Measurements from ENCODE around the gene DPP6.

DNA sequence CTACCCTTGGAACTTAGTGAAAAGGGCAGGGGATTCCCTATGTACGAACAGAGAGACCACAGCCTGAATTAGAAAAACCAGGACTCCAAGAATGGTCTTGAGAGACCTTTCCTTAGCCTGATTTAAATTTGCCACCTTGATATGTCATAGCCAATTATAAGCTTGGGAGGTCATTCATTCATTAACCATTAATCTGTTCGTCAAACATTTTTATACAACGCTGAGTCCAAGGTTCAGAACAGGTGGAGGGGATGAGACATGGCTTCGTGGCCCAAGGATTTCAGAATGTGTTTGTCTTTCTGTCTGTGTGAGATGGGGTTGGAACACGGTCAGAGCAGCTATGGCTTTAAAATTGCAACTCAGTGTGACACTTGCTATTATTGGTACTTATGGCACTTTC is 792.8 kb downstream of the DPP6 start:
- TF ChIP-seq, protein P1, sequence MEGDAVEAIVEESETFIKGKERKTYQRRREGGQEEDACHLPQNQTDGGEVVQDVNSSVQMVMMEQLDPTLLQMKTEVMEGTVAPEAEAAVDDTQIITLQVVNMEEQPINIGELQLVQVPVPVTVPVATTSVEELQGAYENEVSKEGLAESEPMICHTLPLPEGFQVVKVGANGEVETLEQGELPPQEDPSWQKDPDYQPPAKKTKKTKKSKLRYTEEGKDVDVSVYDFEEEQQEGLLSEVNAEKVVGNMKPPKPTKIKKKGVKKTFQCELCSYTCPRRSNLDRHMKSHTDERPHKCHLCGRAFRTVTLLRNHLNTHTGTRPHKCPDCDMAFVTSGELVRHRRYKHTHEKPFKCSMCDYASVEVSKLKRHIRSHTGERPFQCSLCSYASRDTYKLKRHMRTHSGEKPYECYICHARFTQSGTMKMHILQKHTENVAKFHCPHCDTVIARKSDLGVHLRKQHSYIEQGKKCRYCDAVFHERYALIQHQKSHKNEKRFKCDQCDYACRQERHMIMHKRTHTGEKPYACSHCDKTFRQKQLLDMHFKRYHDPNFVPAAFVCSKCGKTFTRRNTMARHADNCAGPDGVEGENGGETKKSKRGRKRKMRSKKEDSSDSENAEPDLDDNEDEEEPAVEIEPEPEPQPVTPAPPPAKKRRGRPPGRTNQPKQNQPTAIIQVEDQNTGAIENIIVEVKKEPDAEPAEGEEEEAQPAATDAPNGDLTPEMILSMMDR (IDR thresholded peaks at IDR 0.05 in 4 of 5, conservative IDR thresholded peaks at IDR 0.05 in 1 of 5): no peak
- TF ChIP-seq POLR2A (IDR thresholded peaks at IDR 0.05): no peak
